Stimulated activated CD4-positive, alpha-beta T cell treated with anti-CD3 and anti-CD28 coated beads, TNF-alpha, amount 100 ng/mL, for 24 hours (primary cell): ENCODE measurements around the gene AP1S2.
"Not testable (repeated sequence)": the region's sequence is repeated elsewhere in the genome, so short reads cannot be mapped to it uniquely, and the experiment has no call there.

Experiments
- DNase-seq, 3 experiments: peaks; one replicate each; pipeline ENCODE4 v3.0.0-alpha.2; 2020; ENCODE audit warnings: low read depth in 3 of 3

AP1S2 gene

DNA sequence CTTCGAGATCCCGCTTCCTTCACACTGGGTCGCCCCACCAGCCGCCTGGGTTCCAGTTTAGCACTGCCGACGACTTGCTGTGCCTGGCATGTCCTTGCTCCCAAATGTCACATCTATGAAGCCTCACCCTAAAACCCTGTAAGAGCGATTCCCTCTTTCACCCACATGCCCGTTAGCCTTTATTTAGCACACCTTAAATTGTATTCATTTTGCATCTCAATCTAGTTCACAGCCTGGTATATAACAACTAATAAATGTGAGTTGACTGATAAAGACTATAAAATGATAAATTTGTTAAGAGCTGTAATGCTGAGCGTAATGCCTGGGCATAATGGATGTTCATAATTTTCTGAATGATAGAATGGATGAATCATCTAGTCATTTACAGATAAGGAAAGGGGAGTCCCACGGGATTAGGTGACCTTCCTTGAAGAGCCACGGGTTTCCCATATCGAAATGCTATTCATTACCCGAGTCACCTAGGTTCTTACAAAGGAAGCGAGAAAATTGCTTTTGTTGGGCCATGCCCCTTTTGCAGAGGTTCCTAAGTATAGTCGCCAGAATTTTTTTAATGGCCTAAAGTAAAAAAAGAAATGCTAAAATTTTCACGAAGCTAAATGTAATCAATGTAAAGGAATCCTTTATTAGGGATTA, 1.1 kb upstream of the AP1S2 start:
- no peak for DNase-seq

DNA sequence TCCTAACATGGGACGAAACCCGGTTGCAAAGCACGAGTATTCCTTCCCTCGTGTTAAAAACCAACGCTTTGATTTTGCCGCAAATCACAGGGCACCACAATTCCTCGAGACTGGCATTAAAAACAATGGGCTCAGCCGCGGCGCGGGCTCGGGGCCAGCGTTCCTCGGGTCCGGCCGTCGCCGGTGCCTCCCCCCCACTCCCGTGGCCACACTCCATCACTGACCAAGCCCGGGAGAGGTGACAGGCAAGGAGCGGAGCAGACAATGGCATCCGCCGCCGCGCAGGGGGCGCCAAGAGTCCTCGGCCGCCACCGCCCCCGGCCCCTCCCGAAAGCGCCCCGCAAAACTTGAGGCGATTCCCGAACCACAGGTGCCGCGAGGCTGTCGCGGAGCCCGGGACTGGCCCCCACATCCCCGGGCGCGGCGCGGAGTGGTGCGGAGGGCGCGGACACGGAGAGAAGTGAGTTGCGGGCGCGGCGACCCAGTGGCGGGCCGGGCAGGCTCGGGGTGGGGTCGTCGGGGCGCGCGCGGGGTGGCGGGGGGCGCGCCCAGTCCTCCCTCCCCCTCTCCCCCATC, 445 bp downstream of the AP1S2 start:
- peak in 2 of 3 experiments; percentile 0 to 18 for DNase-seq

DNA sequence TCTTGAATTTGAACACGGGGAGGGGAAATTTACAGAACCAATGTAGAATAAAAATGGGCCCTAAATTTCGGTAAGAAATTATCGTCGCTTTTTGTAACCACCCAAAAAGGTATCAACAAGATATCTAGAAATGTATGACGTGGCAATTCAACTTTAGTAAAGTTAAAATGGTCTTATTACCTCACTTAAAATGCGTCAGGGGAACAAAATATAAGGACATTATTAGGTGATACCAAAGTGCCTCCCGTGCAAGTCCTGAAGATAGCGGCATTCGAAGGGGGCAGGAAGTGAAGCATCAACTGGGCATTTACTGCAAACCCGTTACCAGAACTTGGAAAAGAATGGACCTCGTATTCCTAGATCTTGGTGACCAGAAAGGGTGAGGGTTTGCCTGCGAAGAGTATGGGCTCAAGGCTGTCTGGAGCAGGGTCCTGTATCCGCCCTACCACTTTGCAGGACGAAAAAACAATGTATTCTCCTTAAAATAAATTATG, 980 bp downstream of the AP1S2 start:
- no peak for DNase-seq

DNA sequence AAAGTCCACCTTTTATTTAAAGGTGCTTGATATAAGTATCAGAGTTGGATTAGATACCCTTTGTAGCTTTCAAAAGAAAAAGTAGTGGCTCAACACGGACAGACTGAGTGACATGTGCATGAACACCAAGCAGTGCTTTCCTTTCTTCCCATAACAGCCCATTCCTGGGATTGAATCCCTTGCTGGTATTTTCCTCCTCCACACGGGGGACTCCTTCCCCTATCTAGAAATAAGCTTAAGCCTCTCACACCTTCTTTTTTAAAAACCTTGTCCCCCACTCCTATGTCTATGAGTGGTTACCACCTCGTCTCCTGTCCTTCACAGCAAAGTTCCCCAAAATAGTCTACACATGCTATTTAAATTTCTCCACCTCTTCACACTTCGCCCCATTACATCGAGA, 5.1 kb downstream of the AP1S2 start:
- DNase-seq: no peak

DNA sequence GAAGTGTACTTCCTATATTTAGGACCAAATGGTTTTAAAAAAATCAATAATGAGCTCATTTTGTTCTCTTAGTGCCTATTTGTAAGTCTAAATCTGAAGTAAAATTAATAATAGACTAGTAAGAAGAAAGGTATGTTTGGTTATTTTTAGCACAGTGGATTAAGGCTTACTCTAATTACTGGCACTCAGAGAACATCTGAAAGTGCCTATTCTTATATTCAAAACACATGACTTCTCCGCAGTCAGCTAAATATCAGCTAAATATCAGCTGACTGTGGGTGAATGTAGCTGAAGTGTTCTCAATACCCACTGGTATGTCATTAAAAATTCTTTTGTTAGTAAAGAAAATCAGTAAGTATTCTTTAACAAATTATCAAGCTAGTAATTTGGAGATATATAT, 6.0 kb downstream of the AP1S2 start:
- no peak for DNase-seq

DNA sequence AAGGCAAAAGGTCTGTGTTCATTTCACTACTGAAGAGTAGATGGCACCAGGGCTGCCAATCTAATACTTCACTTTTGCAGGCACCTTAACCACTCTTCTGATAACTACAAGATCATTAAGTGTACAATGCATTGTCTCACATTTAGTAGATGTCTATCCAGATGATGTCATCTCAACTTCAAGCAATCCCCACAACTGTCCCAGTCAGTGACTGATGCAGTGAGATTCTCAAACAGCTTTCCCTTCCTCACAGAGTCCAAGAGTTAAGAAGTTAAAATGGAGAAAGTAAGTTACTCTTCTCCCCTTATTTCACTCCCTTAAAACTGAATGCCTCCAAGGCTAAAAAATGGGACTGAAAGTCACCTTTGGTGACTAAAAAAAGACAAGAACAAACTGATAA, 10.7 kb downstream of the AP1S2 start:
- no peak for DNase-seq

DNA sequence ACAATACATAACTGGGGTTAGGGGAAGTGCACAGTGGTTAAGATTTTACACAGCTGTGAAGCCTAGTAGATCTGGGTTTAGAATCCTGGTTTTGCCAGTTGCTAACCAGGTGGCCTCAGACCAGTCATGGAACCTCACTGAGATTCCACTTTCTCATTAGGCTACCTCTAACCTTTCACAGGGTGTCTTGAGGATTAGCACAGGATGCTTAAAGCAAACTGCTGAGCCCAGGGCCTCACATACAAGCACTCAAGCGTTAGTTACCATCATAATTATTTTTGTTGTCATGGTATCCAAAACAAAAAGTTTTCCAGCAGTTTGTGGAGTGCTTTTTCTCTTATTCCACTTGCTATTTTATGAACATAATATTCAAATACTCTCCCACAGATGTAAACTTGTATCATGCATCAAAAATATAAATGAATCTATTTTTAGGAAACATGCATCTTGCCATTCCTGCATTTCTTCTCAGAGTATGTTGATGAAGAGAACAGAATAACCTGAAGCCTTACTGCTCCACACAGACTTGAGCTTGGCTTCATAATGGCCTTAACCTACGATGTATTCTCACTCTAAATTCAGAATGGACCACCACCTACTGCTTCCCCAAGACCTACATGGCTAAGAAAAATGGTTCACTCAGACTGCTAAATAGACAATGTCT, 12.6 kb downstream of the AP1S2 start:
- DNase-seq: no peak

DNA sequence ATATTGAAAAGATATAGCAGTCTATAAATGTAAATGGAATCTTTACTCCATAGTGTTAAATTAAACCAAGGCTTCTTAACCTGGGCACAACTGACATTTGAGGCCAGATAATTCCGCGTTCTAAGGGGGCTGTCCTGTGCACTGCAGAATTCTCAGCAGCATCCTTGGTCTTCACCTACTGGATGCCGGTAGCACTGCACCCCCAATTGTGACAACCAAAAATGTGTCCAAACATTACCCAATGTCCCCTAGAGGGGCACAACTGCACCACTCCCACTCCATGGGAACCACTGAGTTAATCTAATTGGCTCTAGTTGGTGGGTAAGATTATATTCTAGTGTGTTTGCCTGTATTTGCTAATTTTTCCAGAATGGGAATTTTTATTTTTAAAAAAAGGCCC, 16.6 kb downstream of the AP1S2 start:
- no peak for DNase-seq

DNA sequence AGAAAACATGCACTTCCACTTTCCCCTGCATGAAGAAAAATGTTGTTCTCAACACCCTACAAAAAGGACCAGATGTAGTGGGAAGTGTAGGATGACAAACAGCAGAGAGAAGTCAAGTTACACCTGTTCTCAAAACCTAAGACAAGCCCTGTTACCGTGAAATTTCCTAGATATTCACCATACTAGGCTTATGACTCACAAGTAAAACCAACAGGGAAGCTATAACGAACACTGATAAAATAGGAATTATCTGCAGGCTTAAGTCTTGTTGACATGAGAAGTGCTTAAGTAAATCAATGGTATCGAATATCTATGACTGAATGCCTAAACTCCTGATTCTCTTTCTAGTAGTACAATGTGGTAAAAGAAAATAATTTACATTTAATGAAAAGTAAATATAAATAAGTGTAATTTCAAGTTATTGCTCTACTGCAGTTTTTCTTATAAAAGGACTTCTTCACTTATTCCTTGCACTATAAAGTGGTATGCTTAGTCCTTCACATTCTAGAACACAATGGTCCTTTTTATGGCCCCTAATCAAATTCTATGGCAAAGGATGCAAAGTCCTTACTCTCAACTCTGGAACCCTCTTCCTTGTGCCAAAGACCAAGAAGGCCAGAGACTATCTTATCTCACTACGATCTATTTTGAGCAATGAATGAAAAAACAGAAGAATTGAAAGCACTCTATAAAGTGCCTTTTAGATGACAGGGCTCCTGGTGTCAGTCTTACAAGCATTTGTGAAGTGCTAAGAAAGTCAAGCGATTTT, 19.6 kb downstream of the AP1S2 start:
- no peak for DNase-seq

DNA sequence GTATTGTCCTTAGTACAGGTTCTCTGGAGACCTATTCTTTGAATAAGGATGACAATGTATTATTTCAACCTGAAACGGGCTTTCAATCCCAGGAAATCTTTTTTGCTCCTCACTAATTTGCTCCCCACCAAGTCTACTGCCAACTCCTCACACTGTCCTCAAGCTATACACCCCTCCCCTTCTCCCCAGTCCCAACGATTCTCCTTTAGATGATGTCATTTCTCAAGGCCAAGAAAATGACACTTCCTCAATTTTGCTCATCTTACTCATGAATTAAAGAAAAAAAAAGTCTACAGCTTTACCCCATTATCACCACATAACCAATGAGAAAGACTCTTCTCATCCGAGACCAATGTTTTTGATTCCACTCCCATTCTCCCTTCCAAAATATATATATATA, 20.6 kb downstream of the AP1S2 start:
- DNase-seq: no peak

DNA sequence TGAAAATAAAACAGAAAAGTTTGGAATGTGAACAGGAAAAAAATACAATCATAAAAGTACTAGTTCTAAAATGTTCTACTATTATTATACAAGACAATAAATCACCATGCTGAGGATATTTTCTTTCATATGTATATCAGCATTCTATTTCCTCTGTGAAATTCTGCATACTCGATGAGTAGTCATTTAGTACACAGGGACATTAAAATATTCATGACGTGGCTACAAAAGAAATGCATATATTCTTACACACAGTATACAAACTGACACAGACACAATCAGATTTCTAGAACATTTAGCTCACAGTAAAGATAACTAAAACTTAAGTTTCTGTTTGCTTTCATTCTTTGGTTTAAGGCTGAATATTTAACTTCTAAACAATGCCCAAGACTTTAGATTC, 23.3 kb downstream of the AP1S2 start:
- not testable (repeated sequence) for DNase-seq

DNA sequence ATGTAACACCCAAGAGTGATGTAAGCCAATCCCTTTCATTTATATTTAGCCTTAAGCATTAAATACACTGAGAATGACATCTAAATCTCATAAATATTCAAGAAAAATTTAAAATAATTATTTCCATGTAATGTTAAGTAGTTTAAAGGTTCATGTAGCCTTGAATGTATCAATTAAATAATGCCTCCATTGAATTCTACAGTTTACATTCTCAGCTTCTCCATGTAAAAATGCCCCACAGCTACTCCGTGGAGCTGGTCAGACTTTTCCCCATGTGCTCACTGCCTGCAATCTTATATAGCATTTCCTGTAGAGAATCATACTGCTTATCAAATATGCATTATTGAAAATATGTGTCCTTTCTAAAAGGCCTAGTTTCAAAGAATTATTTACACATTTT, 25.4 kb downstream of the AP1S2 start:
- DNase-seq: no peak

DNA sequence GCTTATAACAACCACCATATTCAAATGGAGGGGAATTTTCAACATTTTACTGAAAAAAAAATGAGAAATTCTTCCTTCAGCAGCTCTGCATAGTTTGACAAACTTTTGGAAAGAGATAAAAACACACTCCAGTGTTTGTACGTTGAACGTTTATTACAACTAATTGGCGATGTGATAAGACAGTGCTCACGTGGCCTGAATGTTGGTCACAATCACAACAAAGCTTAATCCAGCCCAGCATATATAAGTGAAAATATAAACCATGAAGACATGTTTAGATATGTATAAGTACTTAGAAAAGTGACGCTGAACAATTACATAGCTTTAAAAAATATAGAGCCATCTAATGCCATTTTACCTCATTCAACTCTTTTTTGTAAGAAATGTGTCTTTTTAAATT, 28.7 kb downstream of the AP1S2 start:
- DNase-seq: no peak

DNA sequence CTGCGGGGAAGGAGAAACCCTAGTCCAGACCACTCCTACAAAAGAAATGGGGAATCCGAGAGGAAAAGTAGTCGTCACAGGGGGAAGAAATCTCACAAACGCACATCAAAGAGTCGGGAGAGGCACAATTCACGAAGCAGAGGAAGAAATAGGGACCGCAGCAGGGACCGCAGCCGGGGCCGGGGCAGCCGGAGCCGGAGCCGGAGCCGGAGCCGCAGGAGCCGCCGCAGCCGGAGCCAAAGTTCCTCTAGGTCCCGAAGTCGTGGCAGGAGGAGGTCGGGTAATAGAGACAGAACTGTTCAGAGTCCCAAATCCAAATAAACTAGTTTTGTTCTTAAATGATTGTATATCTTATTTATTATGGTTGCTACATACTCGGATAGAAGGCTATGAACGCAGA, 31.7 kb downstream of the AP1S2 start:
- no peak for DNase-seq

DNA sequence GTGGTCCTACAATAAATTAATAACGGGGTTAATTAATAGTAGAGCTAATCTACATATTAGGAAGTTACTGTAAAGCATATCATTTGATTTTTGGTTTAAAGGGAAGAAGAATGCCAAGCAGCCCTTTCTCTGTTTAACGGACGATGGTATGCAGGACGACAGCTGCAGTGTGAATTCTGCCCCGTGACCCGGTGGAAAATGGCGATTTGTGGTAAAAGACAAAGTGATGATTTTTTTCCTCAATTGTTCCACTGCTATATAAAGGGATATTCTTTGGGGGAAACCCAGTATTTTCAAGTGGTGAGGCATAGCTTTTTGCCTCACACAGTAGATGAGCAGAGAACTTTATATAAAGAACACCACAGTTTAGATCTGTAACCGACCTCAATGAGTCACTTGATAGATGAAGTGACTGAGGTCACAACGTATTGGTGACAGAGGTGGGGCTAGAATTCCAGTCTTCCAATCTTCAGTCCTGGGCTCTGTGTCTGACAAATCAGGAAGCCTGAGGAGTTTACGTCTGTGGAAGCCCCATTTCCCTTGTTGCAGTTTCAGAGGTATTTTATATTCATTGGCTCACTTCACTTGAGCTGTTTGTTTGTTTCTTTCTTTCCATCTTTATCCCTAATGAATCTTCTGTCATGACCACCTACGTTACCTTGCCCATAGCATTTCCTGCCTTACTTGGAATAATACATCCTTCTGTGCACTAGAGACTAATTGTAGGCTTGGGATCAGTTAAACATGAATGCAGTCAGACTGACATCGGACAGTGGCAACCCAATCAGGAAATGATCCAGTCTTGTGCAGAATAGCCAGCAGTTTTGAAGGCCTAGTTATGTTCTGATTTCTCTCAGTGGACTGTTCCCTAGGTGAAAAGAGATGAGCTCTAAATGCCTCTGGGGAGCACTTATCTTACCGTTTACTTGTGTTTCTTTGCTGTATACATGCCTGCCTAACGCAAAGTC, 34.2 kb downstream of the AP1S2 start:
- peak in 1 of 3 experiments; percentile 19 for DNase-seq

DNA sequence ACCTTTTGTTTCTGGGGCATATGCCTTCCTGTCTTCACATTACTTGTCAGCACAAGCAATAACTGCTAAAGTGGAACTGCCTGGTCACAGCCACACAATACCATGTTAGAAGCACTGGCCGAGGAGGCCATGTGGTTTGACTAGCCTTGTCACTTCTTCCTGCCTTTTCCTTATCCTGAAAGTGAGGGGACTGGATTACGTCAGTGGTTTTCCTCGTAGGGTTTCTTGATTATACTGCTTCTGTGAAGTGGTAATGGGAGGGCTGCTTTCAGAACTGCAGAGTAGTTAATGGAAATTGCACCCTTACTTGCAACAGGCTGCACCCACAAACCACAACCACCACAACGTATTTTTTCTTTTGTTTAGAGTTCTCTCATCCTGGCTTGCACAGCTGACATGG, 37.7 kb downstream of the AP1S2 start:
- peak in 2 of 3 experiments; percentile 2 to 23 for DNase-seq

DNA sequence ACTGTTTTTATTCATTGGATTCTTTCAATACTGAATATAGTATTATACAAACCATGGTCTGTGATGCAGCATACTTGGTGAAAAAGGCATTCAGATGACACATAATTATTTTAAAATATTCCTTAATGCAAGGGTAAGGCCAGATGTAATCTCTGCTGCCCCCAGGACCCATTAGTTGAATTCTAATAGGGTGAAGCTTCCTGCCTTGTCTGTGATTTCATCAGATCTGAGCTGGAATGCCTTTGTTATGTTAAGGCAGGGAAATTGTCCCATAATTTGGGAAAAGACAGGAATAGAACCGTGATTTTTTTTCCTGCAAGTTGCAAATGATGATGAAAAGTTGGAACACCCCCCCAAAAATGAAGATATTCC, 38.2 kb downstream of the AP1S2 start:
- DNase-seq: no peak

DNA sequence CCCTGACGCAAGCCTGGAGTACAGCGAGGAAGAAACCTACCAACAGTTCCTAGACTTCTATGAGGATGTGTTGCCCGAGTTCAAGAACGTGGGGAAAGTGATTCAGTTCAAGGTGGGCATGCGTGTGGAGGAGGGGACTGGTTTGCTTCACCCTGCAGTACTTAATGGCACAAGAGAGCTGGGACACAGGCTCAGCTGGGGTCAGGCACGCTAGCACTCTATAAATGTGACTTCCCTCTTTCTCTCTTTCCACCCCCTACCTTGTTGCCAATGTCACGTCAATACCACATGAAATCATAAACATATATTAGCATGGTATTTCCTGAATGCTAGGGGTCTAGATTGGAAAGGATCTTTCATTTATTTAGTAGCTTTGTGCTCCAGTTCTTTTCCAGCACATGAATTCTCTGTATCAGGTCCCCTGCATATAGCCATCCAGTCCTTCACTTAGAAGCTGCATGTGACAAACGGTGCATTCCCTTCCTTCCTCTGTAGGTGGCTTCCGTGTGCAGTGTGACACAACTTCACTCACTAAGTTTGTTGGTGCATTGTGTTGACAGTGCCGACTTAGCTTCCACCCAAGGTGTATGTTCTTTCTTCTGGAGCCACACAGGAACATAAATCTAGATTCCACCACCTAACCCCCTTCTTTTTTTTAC, 38.7 kb downstream of the AP1S2 start:
- peak in 1 of 3 experiments; percentile 12 for DNase-seq

DNA sequence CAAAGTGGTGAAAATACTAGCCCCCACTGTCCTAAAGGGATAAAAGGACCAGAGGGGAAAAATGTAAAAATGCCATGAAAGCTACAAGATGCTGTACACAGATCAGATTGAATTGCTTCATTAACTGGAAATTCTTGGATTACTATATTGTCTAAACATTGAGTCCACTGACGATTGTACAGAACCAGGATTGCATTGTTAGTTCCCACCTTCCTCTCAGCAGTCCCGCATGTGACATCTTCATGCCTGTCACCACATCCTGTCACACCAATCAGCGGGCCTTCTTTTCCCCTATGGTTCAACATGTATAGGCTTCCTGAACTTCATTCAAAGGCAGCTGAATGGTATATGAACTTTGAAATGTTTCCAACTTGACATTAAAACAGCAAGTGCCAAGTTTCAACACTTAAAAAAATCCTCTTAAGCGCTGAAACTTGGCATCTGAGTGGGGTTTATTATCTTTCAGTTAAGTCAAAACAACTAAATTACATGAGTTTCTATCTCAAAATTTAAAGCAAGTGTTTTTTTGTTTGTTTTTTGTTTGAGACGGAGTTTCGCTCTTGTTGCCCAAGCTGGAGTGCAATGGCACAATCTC, 39.7 kb downstream of the AP1S2 start:
- no peak for DNase-seq

DNA sequence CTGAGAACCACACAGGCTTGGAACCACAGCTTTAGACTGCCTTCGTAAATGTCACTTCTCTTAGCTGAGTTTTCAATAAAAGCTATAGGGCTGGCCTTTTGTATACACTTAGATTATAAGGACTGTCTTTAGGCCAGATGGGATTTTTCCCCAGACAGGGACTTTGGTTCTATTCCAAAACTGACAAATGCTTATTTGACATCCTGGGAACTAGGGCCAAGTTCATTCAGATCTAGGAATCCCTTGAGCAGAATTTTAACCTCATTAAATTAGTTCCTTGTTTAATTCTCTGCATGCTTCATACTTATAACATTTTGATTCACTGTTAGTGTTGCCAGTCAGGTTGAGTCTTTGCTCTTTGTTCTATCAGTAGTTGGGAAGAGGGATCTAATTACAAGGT, 41.2 kb downstream of the AP1S2 start:
- DNase-seq: no peak
